GM19351 (cell line): ENCODE measurements around the gene SLC10A7.
"Not testable (repeated sequence)": the region's sequence is repeated elsewhere in the genome, so short reads cannot be mapped to it uniquely, and the experiment has no call there.

ENCODE experiments used
- ATAC-seq: cut with Tn5 transposase; IDR thresholded peaks from one replicate; pipeline ENCODE4 v1.9.1; 2021; ENCODE audit warnings: mild to moderate bottlenecking, moderate library complexity; ENCODE audit not compliant: unreplicated experiment

SLC10A7 gene

DNA sequence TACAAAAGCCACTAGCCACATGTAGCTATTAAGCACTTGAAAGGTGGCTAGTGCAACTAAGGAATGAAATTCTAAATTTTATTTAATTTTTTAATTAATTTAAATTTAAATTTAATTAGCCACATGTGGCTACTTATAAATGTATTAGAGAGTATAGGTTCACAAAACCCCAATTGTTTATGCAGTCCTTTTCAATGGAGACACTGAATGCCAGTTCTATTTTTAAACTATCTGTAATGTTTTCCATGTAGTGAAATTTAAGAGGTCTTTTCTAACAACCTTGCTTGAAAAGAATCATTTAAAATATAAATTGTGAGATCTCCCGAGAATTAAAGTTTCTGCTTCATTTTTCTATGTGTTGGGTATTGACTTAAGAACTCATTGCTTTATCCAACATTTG is 154.4 kb downstream of the SLC10A7 start:
- no peak for ATAC-seq

- ATAC-seq = no peak
These were observed 162.0 kb downstream of the SLC10A7 start for GRCh38 chr4:146359771-146360170.

DNA sequence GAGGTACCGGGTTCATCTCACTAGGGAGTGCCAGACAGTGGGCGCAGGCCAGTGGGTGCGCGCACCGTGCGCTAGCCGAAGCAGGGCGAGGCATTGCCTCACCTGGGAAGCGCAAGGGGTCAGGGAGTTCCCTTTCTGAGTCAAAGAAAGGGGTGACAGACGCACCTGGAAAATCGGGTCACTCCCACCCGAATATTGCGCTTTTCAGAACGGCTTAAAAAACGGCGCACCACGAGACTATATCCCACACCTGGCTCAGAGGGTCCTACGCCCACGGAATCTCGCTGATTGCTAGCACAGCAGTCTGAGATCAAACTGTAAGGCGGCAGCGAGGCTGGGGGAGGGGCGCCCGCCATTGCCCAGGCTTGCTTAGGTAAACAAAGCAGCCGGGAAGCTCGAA is 171.6 kb downstream of the SLC10A7 start:
- not testable (repeated sequence) for ATAC-seq

GRCh38 chr4:146349306-146349705 is 172.4 kb downstream of the SLC10A7 start:
- ATAC-seq = no peak

DNA sequence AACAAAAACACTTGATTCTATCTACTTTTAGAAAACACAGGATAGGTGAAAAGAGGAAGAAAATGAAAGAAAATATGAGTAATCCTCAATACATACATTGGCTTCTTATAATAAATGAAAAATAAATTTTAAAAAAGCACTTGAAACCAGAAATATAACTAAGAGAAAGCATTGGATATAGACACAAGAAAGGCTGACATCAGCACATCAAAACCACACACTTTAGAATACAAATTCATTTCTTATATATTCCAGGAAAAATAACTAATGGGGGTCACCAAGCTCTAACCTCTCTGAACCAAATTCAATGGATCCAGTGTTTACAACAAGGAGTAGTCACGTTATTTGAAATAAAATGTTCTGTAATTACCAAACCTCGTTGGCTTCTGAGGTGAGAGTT is 173.9 kb downstream of the SLC10A7 start:
- ATAC-seq = no peak

DNA sequence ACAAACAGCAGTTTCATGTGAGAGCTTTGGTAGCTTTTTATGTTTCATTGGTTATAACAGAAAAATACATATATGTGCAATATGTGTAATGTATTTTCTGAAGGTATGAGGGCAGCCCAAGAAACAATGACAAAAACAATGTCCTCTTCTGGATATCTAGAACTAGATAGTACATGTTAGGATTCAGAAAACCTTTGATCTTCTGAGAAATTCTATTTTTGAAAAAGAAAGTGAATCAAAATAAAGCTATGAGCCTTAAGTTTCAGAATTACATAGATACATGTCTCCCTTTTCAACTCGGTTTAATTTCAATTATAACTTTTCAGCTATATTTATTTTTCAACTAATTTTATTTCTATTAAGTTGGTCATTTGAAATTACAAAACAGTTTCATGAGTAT is 175.5 kb downstream of the SLC10A7 start:
- peak; percentile 48 for ATAC-seq

DNA sequence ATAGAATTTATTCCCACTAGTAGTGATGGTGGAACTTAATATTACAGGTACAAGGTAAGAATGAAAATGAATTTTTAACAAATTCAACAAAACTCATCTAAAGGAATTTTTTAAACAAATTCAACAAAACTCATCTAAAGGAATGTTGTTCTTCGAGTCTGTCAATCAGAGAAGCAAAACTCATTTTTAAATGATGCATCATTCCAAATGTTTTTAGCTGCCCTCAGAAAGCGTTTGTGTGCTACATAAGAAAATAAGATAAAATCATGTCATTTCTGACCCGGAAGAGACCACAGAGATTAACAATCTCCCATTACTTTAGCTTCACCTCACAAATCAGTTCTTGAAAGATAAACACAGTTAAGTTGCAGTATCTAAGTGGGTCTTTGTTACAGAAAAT is 178.0 kb downstream of the SLC10A7 start:
- ATAC-seq = no peak

DNA sequence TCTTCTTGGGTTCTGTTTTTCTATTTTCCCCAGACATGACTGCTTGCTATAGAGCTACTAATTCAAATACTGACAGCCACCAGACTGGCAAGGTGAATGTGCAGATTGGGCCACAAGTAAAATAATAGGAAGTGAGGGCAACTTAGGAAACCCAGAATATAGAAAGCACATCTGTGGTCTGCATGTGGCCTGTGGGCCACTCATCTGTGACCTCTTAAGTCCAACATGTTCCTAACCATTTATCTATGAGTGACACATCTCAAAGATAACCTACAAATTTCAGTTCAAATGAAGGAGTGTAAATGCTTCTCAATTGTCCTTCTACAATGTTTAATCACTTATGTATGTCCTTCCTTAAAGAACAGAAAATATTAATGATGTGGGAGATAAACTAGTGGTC is 178.5 kb downstream of the SLC10A7 start:
- peak; percentile 74 for ATAC-seq

DNA sequence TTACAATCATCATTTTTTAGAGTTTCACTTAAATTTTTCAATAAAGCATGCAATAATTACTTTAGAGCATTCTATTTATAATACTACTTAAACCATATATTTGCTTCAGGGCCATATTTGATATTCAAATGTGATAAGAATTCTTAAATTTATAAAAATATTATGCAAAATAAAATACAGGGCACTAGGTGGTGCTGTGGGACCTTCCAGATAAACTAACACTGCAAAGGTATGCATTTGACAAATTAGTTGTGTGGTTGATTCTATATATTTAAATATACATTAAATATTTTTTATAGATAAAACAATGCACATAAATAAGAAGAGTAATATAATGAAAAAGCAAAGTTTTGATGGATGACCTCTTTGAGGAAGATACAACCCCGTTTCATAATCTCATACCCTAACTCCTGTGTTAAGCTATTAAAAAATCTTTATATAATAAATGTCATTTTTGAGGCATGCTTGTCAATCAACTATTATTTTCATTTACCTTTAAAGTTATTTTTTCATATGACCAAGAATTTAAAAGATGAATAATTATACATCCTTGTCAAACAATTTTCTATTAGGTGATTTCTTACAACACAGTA is 179.0 kb downstream of the SLC10A7 start:
- peak; percentile 30 for ATAC-seq

DNA sequence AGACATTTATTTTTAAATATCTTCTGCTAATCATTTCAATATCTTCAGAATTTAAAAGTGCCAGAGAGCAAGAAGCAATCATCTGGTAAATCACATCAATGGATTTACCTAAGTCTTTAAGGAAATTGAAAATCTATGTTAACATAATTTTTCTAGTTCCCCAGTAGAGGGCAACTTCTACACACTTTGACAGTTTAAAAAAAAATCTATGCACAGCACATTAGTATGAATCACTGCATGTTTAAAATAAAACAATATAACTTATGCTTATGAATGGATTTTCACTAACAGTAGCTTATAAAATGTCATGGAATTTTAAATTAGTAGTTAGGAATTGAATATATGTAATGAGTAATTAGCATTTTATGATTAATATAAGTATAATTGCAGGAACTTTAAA is 180.9 kb downstream of the SLC10A7 start:
- no peak for ATAC-seq

DNA sequence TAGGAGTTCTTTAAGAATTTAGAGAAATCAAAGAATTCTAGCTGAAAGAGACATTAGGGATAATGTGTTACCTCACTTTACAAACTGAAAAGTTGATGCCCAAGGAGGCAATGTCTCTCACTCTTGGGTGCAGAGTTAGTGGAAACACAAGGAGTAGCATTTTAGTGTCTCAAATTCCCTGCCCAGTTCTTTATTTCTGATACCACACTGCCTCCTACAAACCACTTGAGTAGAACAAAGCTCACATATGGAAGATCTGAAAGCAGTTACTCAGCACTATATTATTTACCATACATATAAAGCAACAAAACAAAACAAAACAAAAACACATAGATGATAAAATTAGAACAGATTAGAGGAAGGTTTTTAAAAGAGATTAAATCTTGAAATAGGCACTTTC is 183.2 kb downstream of the SLC10A7 start:
- ATAC-seq = no peak

DNA sequence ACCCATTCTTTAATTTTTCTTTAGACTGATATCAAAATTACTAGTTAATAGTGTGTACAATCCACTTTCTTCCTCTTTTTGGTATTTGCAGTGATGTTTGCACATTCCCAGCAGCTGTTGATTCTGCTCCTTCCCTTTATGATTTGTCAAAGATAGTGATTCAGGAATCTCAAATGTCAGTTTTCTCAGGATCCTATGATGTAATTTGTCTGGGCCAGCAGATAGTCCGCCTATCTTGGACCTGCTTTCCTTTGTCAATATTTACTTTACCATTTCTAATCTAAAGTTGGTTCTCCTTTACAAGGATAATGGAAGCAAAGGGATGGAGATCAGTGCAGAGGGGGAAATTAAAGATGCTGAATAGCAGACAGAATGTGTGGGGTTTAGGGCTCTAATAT is 185.3 kb downstream of the SLC10A7 start:
- ATAC-seq = no peak

- no peak for ATAC-seq
These were observed 185.9 kb downstream of the SLC10A7 start for GRCh38 chr4:146335763-146336409.

DNA sequence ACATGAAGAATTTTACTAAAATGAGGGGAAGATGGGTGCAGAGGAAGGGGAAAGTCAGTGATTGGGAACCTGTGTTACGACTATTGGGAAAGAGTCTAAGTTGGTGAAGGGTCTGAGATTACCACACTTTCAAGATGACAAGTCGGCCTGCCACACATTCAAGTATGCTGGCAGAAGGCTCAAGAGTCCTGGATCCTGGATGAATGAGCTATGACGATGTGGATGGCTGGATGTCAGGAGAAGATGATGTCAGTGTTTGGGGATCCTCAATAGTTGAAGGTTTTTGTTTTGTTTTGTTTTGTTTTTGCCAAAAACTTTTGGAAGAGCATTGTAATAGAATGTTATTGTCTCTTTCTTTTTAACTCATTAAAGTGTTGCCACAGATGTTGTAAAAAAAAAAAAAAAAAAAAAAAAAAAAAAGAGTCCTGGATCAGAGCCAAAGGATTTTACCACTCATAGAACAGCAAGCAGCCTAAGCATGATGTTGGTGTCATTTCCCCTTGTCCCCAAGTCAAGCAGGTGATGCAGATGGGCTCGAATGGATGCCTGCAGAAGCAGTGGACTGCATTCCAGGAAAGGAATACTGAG is 186.8 kb downstream of the SLC10A7 start:
- ATAC-seq = no peak

GRCh38 chr4:146333895-146334262 is 187.9 kb downstream of the SLC10A7 start:
- ATAC-seq = no peak

- ATAC-seq = peak; percentile 89
These were observed 188.4 kb downstream of the SLC10A7 start for GRCh38 chr4:146333187-146333894.

DNA sequence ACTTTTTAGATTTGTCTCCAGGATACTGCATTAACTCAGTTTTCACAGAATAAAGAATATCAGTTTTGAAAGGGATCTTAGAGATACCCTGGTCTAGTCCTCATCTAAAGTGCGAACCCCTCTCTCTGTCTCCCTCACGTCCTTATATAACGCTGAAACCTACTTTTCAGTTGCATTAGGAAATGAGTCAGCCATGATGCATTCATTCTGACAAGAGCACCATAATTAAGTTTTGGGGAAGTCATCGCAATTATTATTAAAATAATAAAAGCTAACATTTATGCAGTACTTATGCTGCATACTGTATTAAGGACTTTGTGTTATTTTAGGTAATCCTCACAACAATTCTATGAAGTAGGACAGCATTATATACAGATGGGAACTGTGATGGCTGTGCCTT is 191.3 kb downstream of the SLC10A7 start:
- ATAC-seq = no peak

- ATAC-seq = no peak
These were observed 192.6 kb downstream of the SLC10A7 start for GRCh38 chr4:146329050-146329716.

DNA sequence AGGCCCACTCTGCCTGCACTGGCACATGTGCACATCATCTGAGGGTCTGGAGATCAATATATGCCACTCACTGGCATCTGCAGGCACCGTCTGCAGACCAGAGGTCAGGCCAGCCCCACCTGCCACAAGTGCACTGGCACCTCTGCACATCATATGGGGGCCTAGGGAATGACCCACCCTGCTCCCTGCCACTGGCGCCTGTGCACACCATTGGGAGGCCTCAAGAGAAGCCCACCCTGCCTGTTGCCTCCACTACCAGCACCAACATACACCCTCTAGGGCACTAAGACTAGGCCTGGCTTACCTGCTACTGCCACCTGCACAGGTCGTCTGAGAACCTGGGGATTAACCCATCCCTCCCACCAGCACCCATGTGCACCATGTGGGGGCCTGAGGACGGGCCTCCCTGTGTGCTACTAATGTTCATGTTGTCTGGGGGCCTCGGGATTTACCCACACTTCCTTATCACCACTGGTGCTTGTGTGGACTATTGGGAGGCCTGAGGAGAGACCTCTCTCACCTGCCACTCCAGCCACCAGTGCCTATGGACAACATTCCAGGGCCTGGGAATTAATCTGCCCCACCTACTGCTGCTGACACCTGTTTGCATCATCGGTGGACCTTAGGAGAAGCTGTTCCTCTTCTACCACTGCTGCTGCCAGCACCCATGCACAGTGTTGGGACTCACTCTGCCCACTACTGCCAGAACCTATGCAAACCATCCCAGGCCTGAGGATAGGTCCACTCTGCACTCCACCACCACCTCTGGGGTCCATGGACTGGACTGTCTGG is 193.7 kb downstream of the SLC10A7 start:
- no peak for ATAC-seq

DNA sequence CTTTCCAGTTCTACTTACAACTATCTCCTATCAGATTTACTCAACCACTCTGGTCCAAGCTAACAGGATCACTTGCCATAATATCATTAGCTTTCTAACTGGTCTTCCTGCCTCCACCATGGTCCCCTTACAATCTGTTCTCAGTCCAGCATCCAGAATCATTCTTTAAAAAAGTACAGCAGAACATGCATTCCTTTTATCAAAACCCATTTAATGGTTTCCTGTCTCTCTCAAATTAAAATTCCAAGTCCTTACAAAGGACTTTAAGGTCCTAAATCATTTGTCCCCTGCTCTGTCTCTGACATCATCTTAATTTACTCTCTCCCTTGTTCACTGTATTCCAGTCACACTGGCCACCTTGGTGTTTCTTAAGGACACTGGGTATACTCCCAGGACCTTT is 202.8 kb downstream of the SLC10A7 start:
- no peak for ATAC-seq

GRCh38 chr4:146317783-146318182 is 204.0 kb downstream of the SLC10A7 start:
- ATAC-seq = no peak
